Choroid plexus epithelial cell (primary cell): Measurements from ENCODE around the gene POU2F3.
A peak's percentile ranks its signal among the peaks of the same experiment; 100 is the strongest.

Experiments
- DNase-seq: peaks from one replicate; pipeline ENCODE4 v3.0.0-alpha.2; 2010; ENCODE audit warnings: low read depth
- H3K4me3 ChIP-seq: 2 replicates; pipeline ENCODE4 v1.5.1; 2011; ENCODE audit warnings: low read depth, mild to moderate bottlenecking, control low read depth, low read length, moderate library complexity
- CTCF ChIP-seq: conservative IDR thresholded peaks from 2 replicates; pipeline ENCODE4 v1.5.1; 2011; ENCODE audit warnings: low read depth, mild to moderate bottlenecking, control low read depth, inconsistent platforms, low read length, moderate library complexity

Gene POU2F3

GRCh38 chr11:120344302-120345004 lies 104.5 kb downstream of the POU2F3 start:
- H3K4me3 ChIP-seq, result no peak overlapping the region
- peak; percentile 62 for DNase-seq
- no peak for TF ChIP-seq CTCF

- no peak for DNase-seq
- TF ChIP-seq CTCF, result no peak
- H3K4me3 ChIP-seq, result no peak overlapping the region
Observed at GRCh38 chr11:120346233-120346632, 106.3 kb downstream of the POU2F3 start.

- TF ChIP-seq CTCF, result no peak
- no peak overlapping the region for H3K4me3 ChIP-seq
- DNase-seq, result no peak
Observed at GRCh38 chr11:120350637-120351036, 110.7 kb downstream of the POU2F3 start.

GRCh38 chr11:120352405-120352804 lies 112.5 kb downstream of the POU2F3 start:
- DNase-seq, result no peak
- TF ChIP-seq CTCF, result no peak
- H3K4me3 ChIP-seq, result no peak overlapping the region

- no peak for TF ChIP-seq CTCF
- peak; percentile 34 for DNase-seq
- H3K4me3 ChIP-seq, result no peak overlapping the region
Observed at GRCh38 chr11:120354068-120354467, 114.1 kb downstream of the POU2F3 start.

GRCh38 chr11:120354779-120355178 lies 114.8 kb downstream of the POU2F3 start:
- H3K4me3 ChIP-seq, result no peak overlapping the region
- TF ChIP-seq CTCF, result no peak
- peak; percentile 68 for DNase-seq

GRCh38 chr11:120357620-120358019 lies 117.7 kb downstream of the POU2F3 start:
- H3K4me3 ChIP-seq, result no peak overlapping the region
- no peak for DNase-seq
- TF ChIP-seq CTCF, result no peak
